NCI-H748 (cell line): Measurements from ENCODE around the gene NXNL1.
A peak's percentile ranks its signal among the peaks of the same experiment; 100 is the strongest.
"Not testable (repeated sequence)": the region's sequence is repeated elsewhere in the genome, so short reads cannot be mapped to it uniquely, and the experiment has no call there.

Source experiments
- DNase-seq: peaks from one replicate; lab custom pipeline; 2025; ENCODE audit not compliant: unreplicated experiment; lab: John Stamatoyannopoulos, UW

Gene NXNL1, protein sequence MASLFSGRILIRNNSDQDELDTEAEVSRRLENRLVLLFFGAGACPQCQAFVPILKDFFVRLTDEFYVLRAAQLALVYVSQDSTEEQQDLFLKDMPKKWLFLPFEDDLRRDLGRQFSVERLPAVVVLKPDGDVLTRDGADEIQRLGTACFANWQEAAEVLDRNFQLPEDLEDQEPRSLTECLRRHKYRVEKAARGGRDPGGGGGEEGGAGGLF

DNA sequence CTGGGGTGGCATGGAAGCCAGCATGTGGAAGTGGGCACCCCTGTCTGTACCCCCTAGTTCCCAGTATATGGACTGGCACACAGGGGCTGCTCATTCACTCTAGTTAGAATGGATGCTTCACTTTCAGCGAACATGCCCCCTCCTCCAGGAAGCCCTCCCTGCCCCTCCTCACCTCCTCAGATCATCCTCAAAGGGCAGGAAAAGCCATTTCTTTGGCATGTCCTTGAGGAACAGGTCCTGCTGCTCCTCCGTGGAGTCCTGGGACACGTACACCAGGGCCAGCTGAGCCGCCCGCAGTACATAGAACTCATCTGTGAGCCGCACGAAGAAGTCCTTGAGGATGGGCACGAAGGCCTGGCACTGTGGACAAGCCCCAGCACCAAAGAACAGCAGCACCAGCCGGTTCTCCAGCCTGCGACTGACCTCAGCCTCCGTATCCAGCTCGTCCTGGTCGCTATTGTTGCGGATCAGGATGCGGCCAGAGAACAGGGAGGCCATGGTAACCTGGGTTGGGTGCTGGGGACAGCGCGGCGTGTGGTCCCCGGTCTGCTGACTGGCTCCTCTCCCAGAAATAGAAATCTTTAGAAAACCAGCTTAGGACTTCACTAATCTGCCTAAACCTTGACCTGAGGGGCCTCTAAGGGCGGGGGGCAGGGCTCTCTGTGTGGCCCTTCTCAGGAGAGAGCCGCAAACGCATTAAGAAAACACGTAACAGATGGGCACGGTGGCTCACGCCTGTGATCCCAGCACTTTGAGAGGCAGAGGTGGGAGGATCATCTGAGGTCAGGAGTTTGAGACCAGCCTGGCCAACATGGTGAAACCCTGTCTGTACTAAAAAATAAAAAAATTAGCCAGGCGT is at the start of gene NXNL1:
TSS of gene NXNL1 (minus strand) at position 555 of the 859 bp plus-strand sequence. CDS start at position 498, 57 bp downstream.
- no peak for DNase-seq

DNA sequence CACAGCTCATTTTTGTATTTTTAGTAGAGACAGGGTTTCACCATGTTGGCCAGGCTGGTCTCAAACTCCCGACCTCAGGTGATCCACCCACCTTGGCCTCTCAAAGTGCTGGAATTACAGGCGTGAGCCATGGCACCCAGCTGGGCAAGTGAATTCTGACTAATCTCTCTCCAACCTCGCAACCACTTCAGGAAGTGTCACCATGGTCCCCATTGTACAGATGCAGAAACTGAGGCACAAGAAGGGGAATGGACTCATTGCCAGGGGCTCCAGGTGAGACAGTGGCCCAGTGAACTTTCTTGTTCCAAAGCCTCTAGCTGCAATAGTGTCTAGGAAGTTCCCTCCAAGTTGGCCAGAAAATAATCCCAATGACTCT is 47.8 kb upstream of the NXNL1 start:
- DNase-seq: not testable (repeated sequence)

DNA sequence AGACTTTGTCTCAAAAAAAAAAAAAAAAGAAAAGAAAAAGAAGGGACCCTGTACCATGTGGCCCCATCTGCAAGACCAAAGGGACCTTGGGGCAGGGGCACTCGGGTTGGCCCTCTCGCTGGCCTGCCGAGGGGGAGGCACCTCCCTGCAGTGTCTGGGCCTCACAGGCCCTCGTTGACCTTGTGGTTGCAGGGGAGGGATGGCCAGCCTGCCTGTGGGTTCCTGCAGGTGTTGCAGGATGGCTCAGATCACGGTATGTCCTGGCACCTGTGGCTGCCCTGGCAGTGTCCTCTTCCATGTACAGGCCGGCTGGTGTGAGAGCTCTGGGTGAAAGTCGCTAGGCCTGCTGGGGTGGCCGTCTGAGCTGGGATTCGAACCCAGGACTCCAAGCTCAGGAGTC is 46.0 kb upstream of the NXNL1 start:
- DNase-seq: no peak

DNA sequence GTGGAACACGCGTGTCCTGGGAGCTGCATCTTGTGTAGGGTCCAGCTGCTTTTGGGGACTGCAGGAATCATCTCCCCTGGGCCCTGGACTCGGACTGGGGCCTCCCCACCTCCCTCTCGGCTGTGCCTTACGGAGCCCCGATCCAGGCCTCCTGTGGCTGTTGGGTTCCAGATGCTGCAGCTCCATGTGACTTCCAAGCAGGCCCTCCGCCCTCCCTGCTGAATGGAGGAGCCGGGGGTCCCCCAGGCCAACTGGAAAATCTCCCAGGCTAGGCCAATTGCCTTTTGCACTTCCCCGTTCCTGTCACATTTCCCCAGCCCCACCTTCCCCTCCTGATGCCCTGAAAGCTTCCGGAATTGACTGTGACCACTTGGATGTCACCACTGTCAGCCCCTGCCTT is 44.5 kb upstream of the NXNL1 start:
- no peak for DNase-seq

DNA sequence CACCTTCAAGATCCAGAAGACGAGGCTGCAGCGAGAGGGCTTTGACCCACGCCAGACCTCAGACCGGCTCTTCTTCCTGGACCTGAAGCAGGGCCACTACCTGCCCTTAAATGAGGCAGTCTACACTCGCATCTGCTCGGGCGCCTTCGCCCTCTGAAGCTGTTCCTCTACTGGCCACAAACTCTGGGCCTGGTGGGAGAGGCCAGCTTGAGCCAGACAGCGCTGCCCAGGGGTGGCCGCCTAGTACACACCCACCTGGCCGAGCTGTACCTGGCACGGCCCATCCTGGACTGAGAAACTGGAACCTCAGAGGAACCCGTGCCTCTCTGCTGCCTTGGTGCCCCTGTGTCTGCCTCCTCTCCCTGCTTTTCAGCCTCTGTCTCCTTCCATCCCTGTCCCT is 43.7 kb upstream of the NXNL1 start:
- no peak for DNase-seq

DNA sequence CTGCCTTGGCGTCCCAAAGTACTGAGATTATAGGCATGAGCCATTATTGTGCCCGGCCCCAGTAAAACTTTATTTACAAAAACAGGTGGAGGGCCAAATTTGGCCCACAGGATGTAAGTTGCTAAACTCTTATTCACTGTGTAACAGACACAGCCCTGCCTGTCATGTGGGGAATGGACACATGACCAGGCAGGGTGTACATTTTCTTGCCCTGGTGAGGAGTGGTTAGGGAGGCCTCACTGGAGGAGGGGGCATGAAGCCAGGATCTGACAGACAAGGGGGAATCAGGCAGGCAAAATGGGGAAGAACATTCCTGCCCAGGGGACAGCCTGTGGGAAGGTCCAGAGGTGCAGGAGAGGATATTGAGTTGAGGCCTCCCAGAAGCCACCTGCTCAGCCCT is 43.3 kb upstream of the NXNL1 start:
- no peak for DNase-seq

DNA sequence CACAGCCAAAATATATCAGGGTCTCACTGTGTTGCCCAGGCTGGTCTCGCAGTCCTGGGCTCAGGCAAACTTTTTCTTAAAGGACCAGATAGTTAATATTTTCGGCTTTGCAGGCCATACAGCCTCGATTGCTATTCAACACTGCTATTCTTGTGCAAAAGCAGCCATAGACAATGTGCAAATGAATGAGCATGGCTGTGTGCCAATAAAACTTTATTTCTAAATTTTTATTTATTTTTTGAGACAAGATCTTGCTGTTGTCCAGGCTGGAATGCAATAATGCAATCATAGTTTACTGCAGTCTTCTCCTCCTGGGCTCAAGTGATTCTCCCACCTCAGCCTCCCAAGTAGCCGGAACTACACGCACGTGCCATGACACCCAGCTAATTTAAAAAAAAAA is 42.5 kb upstream of the NXNL1 start:
- DNase-seq: no peak

DNA sequence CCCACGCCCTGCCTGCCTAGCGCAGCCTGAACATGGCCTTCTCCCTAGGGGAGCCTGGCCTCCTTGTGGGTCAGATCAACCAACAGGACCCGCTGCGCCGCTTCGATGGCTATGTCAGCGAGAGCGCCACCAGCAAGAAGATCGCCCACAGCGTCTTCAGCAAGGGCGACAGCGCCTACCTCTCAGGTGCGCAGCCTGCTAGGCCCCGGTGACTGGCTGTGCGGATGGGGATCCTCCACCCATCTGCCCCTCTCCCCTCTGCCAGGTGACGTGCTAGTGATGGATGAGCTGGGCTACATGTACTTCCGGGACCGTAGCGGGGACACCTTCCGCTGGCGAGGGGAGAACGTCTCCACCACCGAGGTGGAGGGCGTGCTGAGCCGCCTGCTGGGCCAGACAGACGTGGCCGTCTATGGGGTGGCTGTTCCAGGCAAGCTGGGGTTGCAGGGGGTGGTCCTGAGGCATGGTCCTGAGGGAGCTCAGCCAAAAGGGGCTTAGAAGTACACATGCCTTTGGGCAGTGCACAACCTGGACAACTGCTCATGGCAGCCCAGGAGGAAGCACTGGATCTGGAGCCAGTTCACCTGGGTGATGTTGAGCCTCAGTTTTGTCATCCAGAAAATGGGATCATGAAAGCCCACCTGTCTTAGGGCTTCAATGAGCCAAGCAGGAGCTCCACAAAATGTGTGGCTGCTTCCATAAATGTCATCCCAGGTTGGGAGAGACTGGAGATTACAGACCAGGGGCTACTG is 39.9 kb upstream of the NXNL1 start:
- DNase-seq: no peak

DNA sequence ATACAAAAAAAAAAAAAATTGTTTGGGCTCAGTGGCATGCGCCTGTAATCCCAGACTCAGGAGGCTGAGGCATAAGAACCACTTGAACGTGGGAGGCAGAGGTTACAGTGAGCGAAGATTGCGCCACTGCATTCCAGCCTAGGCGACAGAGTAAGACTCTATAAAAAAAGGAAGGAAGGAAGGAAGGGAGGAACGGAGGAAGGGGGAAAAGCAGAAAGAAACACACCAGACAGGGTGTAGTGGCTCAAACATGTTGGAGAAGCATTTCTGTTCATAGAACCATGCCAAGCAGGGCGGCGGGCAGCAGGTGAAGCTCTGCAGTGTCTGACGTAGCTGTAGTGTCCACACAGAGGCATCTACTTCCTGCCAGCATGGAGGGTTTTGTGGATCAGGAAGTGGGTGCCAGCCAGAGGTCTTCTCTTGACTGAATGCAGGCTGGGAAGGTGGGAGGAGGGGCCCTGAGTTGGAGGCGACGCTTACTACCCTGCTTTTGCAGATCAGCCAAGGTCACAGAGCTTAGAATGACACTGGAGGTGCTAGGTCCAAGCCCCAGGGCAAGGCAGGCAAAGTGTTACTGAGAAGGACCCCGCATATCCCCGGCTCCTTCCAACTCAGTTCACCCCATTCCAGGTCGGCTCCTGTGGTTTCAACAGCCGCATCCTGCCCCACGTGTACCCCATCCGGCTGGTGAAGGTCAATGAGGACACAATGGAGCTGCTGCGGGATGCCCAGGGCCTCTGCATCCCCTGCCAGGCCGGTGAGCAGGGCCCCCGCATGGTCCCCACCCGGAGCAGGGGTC is 39.1 kb upstream of the NXNL1 start:
- no peak for DNase-seq

DNA sequence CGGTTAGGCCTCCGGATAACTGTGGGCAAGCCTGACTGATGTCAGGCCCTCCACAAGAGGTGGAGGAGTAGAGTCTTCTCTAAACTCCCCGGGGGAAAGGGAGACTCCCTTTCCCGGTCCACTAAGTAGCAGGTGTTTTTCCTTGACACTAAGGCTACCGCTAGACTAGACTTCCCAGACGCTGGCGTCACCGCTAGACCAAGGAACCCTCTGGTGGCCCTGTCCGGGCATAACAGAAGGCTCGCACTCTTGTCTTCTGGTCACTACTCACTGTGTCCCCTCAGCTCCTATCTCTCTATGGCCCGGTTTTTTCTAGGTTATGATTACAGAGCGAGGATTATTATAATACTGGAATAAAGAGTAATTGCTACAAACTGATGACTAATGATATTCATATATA is 38.3 kb upstream of the NXNL1 start:
- DNase-seq: not testable (repeated sequence)

DNA sequence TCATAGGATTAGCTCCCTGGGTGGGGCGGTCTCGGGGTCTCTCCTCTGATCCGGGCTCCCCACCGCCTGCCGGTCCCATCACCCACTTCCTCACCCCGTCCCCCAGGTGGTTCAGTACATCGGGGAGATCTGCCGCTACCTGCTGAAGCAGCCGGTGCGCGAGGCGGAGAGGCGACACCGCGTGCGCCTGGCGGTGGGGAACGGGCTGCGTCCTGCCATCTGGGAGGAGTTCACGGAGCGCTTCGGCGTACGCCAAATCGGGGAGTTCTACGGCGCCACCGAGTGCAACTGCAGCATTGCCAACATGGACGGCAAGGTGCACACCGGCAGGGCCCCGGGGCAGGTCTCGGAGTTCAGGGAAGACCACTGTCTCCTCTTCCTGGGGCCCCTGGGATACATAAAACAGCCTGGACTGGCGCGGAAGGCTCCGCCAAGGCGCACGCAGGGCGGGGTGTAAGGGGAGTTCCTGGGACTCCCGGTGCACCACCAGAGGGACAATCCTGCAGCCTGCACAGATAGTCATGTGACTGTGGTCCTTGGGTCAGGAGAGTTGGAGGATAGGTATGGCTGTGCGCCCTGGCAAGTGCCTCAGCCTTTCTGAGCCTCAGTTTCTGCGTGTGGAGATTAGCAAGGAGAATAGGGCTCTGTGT is 36.5 kb upstream of the NXNL1 start:
- no peak for DNase-seq

DNA sequence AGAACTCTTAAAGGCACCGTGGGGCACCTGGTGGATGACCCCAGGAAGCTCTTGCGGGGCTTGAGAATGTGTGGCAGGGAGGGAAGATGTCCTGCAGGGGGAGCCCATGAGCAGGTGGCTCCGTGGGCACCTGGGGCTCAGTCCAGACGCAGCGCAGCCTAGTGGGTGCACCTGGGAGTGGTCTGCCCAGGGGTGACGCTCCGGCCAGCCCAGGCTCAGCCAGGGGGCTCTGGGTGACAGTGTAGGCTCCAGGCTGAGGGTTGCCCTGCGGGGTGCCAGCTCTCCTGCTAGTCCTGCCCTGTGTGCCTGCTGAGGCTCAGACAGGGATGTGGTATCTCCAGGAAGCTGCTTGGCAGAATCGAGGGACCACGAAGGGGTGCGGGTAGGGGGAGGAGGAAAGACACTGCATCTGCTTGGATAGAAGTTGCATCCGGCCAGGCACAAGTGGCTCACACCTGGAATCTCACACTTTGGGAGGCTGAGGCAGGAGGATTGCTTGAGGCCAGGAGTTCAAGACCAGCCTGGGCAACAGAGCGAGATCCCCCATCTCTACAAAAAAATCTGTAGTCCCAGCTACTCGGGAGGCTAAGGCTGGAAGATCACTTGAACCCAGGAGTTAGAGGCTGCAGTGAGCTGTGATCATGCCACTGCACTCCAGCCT is 35.7 kb upstream of the NXNL1 start:
- peak; percentile 65 for DNase-seq

DNA sequence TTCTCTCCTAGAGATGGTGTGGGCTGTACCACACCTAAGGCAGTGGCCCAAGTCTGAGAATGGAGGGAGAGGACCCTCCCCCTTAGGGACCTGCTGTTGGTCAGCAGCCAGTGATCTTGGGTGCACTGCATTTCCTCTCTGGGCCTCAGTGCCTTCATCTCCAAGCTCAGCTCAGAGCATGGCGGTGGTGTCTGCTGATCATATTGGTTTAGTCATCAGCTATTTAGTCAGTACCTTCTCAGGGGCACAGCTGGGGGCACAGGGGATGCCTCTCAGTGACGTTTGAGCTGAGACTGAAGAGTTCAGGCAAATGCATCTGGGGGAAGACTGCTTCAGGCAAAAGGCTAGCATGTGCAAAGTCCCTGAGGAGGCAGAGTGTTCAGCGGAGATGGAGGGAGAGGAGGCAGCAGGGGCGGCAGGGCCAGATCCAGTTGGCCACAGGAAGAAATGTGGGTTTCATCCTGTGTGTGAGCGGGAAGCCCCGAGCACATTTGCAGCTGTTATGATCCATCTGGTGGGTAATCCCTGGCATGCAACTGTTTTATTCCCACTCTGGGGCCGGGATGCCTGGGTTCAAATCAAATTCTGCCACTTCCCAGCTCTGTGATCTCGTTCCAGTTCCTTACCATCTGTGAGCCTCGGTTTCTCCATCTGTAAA is 35.0 kb upstream of the NXNL1 start:
- DNase-seq: no peak

DNA sequence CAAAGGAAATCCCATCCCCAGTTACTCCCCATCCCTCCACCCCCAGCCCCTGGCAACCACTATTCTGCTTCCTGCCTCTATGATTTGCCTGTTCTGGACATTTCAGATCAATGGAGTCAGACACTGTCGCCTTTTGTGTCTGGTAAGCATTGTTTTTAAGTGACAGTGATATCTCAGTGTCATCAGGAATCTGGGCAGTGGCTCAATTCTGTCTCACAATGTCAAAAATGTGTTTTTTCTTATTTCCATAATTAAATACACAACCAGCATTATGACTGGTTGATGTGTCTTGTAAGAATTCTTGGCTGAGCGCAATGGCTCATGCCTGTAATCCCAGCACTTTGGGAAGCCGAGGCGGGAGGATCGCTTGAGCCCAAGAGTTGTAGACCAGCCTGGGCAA is 30.6 kb upstream of the NXNL1 start:
- no peak for DNase-seq

DNA sequence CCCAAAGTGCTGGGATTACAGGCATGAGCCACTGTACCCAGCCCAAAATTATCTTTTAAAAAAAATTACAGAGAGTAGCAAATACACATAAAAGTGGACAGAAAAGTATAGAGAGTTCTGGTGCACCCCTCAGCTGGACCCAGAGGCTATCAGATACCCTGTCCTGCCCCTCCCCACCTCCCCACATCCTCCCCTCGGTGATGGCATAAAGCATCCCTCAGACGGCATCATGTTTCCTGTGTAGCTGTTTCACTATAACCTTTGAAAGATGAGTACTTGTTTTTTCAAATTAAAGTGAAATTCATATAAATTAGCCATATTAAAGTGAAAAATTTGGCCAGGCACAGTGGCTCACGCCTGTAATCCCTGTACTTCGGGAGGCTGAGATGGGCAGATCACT is 29.7 kb upstream of the NXNL1 start:
- DNase-seq: no peak

DNA sequence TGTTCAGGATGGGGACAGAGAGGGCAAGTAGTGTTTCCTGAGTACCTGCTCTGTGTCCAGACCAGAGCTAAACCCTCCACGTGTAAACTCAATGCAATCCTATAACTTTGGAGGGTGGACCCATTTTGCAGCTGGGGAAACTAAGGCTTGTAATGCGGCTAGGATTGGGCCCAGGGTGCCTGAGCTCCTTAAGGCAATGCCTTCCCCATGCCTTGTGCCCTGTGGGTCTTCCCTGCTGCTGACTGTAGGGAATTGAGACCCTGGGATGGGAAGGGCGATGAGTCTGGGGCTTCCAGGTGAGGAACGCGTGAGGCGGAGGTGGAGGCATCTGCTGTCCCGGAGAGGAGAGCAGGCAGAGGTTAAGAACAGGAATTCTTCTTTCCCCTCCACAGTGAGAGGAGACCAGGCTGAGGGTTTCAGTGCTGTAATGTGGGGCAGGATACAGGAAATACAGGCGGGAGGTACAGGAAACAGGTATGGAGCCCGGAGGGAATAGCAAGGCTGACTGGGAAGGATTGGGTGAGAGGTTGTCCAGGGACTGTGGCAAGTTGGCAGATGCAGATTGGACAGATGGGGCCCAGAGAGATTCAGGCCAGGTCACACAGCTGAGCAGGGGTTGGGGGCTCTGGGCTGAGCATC is 28.8 kb upstream of the NXNL1 start:
- no peak for DNase-seq

DNA sequence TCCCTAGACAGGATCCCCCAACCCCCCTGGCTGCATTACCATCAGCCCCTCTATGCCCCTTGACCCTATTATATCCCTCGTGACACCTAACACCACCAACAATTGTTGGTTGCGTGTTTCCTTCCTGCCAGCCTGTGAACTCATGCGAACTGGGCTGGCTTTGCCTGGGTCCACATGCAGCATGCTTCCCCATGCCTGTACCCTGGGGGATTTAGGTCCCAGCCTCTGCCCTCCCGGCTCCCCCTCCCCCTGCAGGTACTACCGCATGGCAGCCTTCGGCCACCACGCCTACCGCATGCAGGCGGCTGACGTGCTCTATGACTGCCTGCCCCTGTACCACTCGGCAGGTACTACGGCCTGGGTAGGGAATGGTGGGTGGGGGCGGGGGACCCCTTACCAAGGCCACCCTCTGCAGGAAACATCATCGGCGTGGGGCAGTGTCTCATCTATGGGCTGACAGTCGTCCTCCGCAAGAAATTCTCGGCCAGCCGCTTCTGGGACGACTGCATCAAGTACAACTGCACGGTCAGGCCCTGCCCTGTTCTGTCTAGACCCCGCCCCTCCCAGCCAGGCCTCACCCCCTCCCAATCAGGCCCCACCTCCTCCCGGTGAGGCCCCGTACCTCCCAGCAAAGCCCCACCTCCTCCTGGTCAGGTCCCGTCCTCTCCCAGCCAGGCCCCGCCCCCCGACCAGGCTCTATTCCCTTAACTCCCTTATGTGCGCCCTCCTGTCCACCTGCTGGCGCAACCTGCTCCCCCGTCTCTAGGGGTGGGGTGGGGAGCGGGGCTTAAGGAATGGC is 28.1 kb upstream of the NXNL1 start:
- DNase-seq: peak; percentile 82
